ENCODE results near the gene KLHL26. TPM values are rescaled to one million over a fixed set of nuclear protein-coding genes. Genes with fewer than 3 reads are reported as not detected.
A peak's percentile ranks its signal among the peaks of the same experiment; 100 is the strongest.
"Not testable (repeated sequence)": the region's sequence is repeated elsewhere in the genome, so short reads cannot be mapped to it uniquely, and the experiment has no call there.

KLHL26 gene
- polyA plus RNA-seq, 1 donor: 4.4 TPM

GRCh38 chr19:18666317-18666716 lies 29.5 kb downstream of the KLHL26 start:
- DNase-seq (ENCODE audit: low read depth): no peak

- DNase-seq (ENCODE audit: low read depth): no peak
Observed at GRCh38 chr19:18666784-18667183, 30.0 kb downstream of the KLHL26 start.

GRCh38 chr19:18667531-18668251 lies 30.9 kb downstream of the KLHL26 start:
- no peak for DNase-seq (ENCODE audit: low read depth)

- no peak for DNase-seq (ENCODE audit: low read depth)
Observed at GRCh38 chr19:18668252-18668631, 31.4 kb downstream of the KLHL26 start.

- no peak for DNase-seq (ENCODE audit: low read depth)
Observed at GRCh38 chr19:18668744-18669523, 32.1 kb downstream of the KLHL26 start.

- no peak for DNase-seq (ENCODE audit: low read depth)
Observed at GRCh38 chr19:18669524-18669817, 32.6 kb downstream of the KLHL26 start.

- DNase-seq (ENCODE audit: low read depth): no peak
Observed at GRCh38 chr19:18669883-18670282, 33.1 kb downstream of the KLHL26 start.

GRCh38 chr19:18670312-18670711 lies 33.5 kb downstream of the KLHL26 start:
- DNase-seq (ENCODE audit: low read depth): no peak

- DNase-seq (ENCODE audit: low read depth): no peak
Observed at GRCh38 chr19:18671303-18672043, 34.6 kb downstream of the KLHL26 start.

- DNase-seq (ENCODE audit: low read depth): no peak
Observed at GRCh38 chr19:18672044-18672451, 35.2 kb downstream of the KLHL26 start.

GRCh38 chr19:18672606-18673337 lies 35.9 kb downstream of the KLHL26 start:
- no peak for DNase-seq (ENCODE audit: low read depth)

GRCh38 chr19:18674616-18675015 lies 37.8 kb downstream of the KLHL26 start:
- no peak for DNase-seq (ENCODE audit: low read depth)

GRCh38 chr19:18675779-18676178 lies 39.0 kb downstream of the KLHL26 start:
- DNase-seq (ENCODE audit: low read depth): no peak

GRCh38 chr19:18676692-18677091 lies 39.9 kb downstream of the KLHL26 start:
- DNase-seq (ENCODE audit: low read depth): no peak

- DNase-seq (ENCODE audit: low read depth): no peak
Observed at GRCh38 chr19:18677156-18677555, 40.3 kb downstream of the KLHL26 start.

- DNase-seq (ENCODE audit: low read depth): not testable (repeated sequence)
Observed at GRCh38 chr19:18680148-18680547, 43.3 kb downstream of the KLHL26 start.

- no peak for DNase-seq (ENCODE audit: low read depth)
Observed at GRCh38 chr19:18682807-18683108, 45.9 kb downstream of the KLHL26 start.

GRCh38 chr19:18683109-18683957 lies 46.5 kb downstream of the KLHL26 start, which contains the start of gene CRTC1:
Gene CRTC1, plus strand, starts transcription at chr19:18683680. Its CDS starts 23 bp downstream, at chr19:18683703.
- DNase-seq (ENCODE audit: low read depth): peak; percentile 87

GRCh38 chr19:18683958-18684641 lies 47.3 kb downstream of the KLHL26 start:
- no peak for DNase-seq (ENCODE audit: low read depth)

GRCh38 chr19:18684642-18684993 lies 47.8 kb downstream of the KLHL26 start:
- DNase-seq (ENCODE audit: low read depth): no peak
